ENCODE data around the gene SMARCD1. TPM values are rescaled to one million over a fixed set of nuclear protein-coding genes. Genes with fewer than 3 reads are reported as not detected.
A peak's percentile ranks its signal among the peaks of the same experiment; 100 is the strongest.

SMARCD1 gene
- total and polyA plus RNA-seq, 2 experiments from 2014 or later: 27.9 to 33.4 TPM

GRCh38 chr12:50070314-50071060 is 14.7 kb upstream of the SMARCD1 start:
- WGBS (ENCODE audit: low lambda C conversion rate, missing lambda C conversion rate): 55% methylated on average over 9 of the region's 9 CpGs
- peak overlapping the region; percentile 3 for H2AFZ ChIP-seq
- no peak overlapping the region for H3K4me2 ChIP-seq
- H4K20me1 ChIP-seq (ENCODE audit: insufficient read depth, poor library complexity, severe bottlenecking): no peaks in the 10 kb centered on the region
- H3K27me3 ChIP-seq: no peaks in the 10 kb centered on the region
- H3K36me3 ChIP-seq (replicated peaks; ENCODE audit: insufficient read depth, low read depth): no peaks in the 10 kb centered on the region
- H3K4me3 ChIP-seq: no peak overlapping the region
- H3K79me2 ChIP-seq: no peaks in the 10 kb centered on the region
- no peak overlapping the region for H3K27ac ChIP-seq
- no peak for TF ChIP-seq EZH2phosphoT487 (IDR thresholded peaks at IDR 0.05; ENCODE audit: low read depth, severe bottlenecking, unreplicated experiment)
- TF ChIP-seq, protein P1, sequence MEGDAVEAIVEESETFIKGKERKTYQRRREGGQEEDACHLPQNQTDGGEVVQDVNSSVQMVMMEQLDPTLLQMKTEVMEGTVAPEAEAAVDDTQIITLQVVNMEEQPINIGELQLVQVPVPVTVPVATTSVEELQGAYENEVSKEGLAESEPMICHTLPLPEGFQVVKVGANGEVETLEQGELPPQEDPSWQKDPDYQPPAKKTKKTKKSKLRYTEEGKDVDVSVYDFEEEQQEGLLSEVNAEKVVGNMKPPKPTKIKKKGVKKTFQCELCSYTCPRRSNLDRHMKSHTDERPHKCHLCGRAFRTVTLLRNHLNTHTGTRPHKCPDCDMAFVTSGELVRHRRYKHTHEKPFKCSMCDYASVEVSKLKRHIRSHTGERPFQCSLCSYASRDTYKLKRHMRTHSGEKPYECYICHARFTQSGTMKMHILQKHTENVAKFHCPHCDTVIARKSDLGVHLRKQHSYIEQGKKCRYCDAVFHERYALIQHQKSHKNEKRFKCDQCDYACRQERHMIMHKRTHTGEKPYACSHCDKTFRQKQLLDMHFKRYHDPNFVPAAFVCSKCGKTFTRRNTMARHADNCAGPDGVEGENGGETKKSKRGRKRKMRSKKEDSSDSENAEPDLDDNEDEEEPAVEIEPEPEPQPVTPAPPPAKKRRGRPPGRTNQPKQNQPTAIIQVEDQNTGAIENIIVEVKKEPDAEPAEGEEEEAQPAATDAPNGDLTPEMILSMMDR (IDR thresholded peaks at IDR 0.05; ENCODE audit: poor library complexity): peak; percentile 97
- no peaks in the 10 kb centered on the region for H3K4me1 ChIP-seq (ENCODE audit: insufficient read depth)
- peak; percentile 90 for DNase-seq (ENCODE audit: low spot score)
- no peaks in the 10 kb centered on the region for H3K9me3 ChIP-seq (ENCODE audit: low read depth)
- H3K9me2 ChIP-seq (replicated peaks; ENCODE audit: insufficient read depth): no peaks in the 10 kb centered on the region

- no peaks in the 10 kb centered on the region for H3K9me3 ChIP-seq (ENCODE audit: low read depth)
- DNase-seq (ENCODE audit: low spot score): no peak
- H3K4me1 ChIP-seq (ENCODE audit: insufficient read depth): no peaks in the 10 kb centered on the region
- H4K20me1 ChIP-seq (ENCODE audit: insufficient read depth, poor library complexity, severe bottlenecking): no peaks in the 10 kb centered on the region
- 61% methylated on average over 7 of the region's 10 CpGs for WGBS (ENCODE audit: low lambda C conversion rate, missing lambda C conversion rate)
- no peaks in the 10 kb centered on the region for H3K9me2 ChIP-seq (replicated peaks; ENCODE audit: insufficient read depth)
- H2AFZ ChIP-seq: no peak overlapping the region
- H3K27ac ChIP-seq: no peak overlapping the region
- H3K36me3 ChIP-seq (replicated peaks; ENCODE audit: insufficient read depth, low read depth): no peaks in the 10 kb centered on the region
- H3K4me3 ChIP-seq: no peak overlapping the region
- H3K79me2 ChIP-seq: no peaks in the 10 kb centered on the region
- no peak overlapping the region for H3K4me2 ChIP-seq
- TF ChIP-seq EZH2 (IDR thresholded peaks at IDR 0.05; ENCODE audit: borderline replicate concordance): no peak
- no peak for TF ChIP-seq EZH2phosphoT487 (IDR thresholded peaks at IDR 0.05; ENCODE audit: low read depth, severe bottlenecking, unreplicated experiment)
- TF ChIP-seq, protein P1 (IDR thresholded peaks at IDR 0.05; ENCODE audit: poor library complexity): no peak
- H3K27me3 ChIP-seq: no peaks in the 10 kb centered on the region
Measured at GRCh38 chr12:50072198-50072907, 12.8 kb upstream of the SMARCD1 start.

- Histone ChIP-seq H3K4me1 (ENCODE audit: insufficient read depth) (no peaks in the 10 kb centered on the region), H3K9me2 (replicated peaks; ENCODE audit: insufficient read depth) (no peaks in the 10 kb centered on the region), H3K9me3 (ENCODE audit: low read depth) (no peaks in the 10 kb centered on the region), H2AFZ (no peak overlapping the region), H3K27ac (no peak overlapping the region), H3K27me3 (no peaks in the 10 kb centered on the region), H3K36me3 (replicated peaks; ENCODE audit: insufficient read depth, low read depth) (no peaks in the 10 kb centered on the region), H3K4me3 (no peak overlapping the region), H3K79me2 (no peaks in the 10 kb centered on the region), H4K20me1 (ENCODE audit: insufficient read depth, poor library complexity, severe bottlenecking) (no peaks in the 10 kb centered on the region), H3K4me2 (no peak overlapping the region)
- DNase-seq (ENCODE audit: low spot score): no peak
- TF ChIP-seq EZH2phosphoT487 (IDR thresholded peaks at IDR 0.05; ENCODE audit: low read depth, severe bottlenecking, unreplicated experiment) (no peak), EZH2 (IDR thresholded peaks at IDR 0.05; ENCODE audit: borderline replicate concordance) (no peak)
- TF ChIP-seq, protein P1 (IDR thresholded peaks at IDR 0.05; ENCODE audit: poor library complexity): no peak
- 79% methylated on average over 7 of the region's 7 CpGs for whole genome bisulfite sequencing (ENCODE audit: low lambda C conversion rate, missing lambda C conversion rate)
Measured at GRCh38 chr12:50073206-50073605, 11.9 kb upstream of the SMARCD1 start.
